BE2C (cell line): ENCODE results near the gene PITHD1.
"Not testable (repeated sequence)": the region's sequence is repeated elsewhere in the genome, so short reads cannot be mapped to it uniquely, and the experiment has no call there.

Source experiments
- DNase-seq: peaks from one replicate; pipeline ENCODE4 v3.0.0-alpha.2; 2020
- H3K27me3 ChIP-seq: fragments of 250-450 bp; sonication (Bioruptor Pico); 2 replicates; pipeline ENCODE4 v1.5.1; 2020; ENCODE audit warnings: mild to moderate bottlenecking
- H3K36me3 ChIP-seq: fragments of 250-450 bp; sonication (Bioruptor Pico); 2 replicates; pipeline ENCODE4 v1.5.1; 2020; ENCODE audit warnings: mild to moderate bottlenecking
- H3K4me1 ChIP-seq: fragments of 250-450 bp; sonication (Bioruptor Pico); 2 replicates; pipeline ENCODE4 v1.5.1; 2020
- H3K4me3 ChIP-seq: 2 replicates; pipeline ENCODE4 v1.5.1; 2011; ENCODE audit warnings: low read depth, low read length
- H3K9me3 ChIP-seq: fragments of 250-450 bp; sonication (Bioruptor Pico); 2 replicates; pipeline ENCODE4 v1.5.1; 2020
- TF ChIP-seq, protein P1 (sequence below): IDR thresholded peaks from 2 replicates; pipeline ENCODE4 v1.5.1; 2012; ENCODE audit warnings: mild to moderate bottlenecking, low read depth, low read length

The PITHD1 gene

DNA sequence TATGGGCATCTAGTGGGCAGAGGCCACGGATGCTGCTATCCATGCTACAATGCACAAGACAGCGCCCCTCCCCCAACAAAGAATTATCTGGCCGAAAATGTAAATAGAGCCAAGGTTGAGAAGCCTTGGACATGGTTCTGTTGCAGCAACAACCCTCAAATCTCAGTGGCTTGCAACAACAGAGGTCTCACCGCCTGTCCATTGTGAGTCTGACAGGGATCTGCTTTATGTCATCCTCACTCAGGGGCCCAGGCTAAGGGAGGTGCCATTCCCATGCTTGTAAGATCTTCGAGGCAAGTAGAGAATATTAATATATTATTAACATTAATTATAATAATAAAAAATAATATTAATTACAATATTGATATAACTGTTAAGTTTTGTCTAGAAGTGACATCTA, 9.5 kb upstream of the PITHD1 start:
- H3K4me1 ChIP-seq: no peaks in the 10 kb centered on the region; the same call in 1 of the 2 replicates
- no peak overlapping the region for H3K4me3 ChIP-seq
- TF ChIP-seq, protein P1, sequence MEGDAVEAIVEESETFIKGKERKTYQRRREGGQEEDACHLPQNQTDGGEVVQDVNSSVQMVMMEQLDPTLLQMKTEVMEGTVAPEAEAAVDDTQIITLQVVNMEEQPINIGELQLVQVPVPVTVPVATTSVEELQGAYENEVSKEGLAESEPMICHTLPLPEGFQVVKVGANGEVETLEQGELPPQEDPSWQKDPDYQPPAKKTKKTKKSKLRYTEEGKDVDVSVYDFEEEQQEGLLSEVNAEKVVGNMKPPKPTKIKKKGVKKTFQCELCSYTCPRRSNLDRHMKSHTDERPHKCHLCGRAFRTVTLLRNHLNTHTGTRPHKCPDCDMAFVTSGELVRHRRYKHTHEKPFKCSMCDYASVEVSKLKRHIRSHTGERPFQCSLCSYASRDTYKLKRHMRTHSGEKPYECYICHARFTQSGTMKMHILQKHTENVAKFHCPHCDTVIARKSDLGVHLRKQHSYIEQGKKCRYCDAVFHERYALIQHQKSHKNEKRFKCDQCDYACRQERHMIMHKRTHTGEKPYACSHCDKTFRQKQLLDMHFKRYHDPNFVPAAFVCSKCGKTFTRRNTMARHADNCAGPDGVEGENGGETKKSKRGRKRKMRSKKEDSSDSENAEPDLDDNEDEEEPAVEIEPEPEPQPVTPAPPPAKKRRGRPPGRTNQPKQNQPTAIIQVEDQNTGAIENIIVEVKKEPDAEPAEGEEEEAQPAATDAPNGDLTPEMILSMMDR: no peak
- no peaks in the 10 kb centered on the region for H3K27me3 ChIP-seq
- H3K9me3 ChIP-seq: no peaks in the 10 kb centered on the region
- 0 out of 2 replicates have a peak, but pooled peaks cover 2% of the 10 kb centered on the region for H3K36me3 ChIP-seq
- DNase-seq: no peak

DNA sequence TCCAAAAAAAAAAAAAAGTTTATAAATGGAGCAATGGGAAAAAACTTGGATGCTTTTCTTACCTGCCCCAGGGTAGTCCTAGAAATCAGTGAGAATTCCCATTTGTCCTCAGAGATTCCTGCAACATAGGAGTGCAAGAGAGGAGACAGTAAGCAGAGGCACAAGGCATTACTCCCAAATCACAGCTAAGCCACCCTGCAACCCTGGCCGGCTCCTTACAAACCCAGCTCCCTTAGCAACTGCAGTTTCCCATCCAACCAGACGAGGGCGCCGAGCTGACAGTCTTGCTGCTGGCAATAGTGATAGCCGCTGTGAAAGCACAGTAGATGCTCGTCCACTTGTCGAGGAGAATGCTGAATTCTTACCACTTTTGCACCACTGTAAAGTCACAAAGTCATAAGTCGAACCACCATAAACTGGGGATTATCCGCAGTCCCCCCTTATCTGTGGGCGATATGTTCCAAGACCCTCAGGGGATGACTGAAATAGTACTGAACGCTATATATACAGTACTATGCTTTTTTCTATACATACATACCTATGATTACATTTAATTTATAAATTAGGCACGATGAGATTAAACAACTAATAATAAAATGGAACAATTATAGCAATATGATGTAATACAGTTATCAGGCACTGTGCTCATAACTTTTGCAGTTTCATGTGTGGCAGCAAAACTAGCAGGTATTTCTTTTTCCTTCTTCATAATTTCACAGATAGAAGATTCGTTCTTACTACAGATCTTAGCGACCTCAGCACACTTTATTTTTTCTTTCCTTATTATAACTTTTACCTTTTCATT, 6.0 kb upstream of the PITHD1 start:
- TF ChIP-seq, protein P1: peak; percentile 82

DNA sequence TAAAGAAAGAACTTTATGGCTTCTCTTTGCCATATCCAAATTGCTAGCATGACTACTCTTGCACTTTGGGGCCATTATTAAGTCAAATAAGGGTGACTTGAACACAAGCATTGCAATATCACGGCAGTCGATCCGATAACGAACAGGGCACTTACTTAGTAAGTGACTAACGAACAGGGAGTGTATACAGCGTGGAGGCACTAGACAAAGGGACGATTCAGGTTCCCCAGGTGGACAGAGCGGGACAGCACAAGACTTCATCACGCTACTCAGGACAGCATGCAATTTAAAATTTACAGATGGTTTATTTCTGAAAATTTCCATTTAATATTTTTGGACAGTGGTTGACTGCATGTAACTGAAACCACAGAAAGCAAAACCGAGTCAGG, 5.4 kb upstream of the PITHD1 start:
- no peaks in the 10 kb centered on the region; the same call in 1 of the 2 replicates for H3K4me1 ChIP-seq
- TF ChIP-seq, protein P1: no peak

More for the DNA sequence above, 6.0 kb upstream of the PITHD1 start:
- no peaks in the 10 kb centered on the region; the same call in 1 of the 2 replicates for H3K4me1 ChIP-seq
- no peak overlapping the region for H3K4me3 ChIP-seq
- no peaks in the 10 kb centered on the region for H3K9me3 ChIP-seq
- peak; percentile 78 for DNase-seq
- no peaks in the 10 kb centered on the region for H3K27me3 ChIP-seq
- no peaks in the 10 kb centered on the region for H3K36me3 ChIP-seq

DNA sequence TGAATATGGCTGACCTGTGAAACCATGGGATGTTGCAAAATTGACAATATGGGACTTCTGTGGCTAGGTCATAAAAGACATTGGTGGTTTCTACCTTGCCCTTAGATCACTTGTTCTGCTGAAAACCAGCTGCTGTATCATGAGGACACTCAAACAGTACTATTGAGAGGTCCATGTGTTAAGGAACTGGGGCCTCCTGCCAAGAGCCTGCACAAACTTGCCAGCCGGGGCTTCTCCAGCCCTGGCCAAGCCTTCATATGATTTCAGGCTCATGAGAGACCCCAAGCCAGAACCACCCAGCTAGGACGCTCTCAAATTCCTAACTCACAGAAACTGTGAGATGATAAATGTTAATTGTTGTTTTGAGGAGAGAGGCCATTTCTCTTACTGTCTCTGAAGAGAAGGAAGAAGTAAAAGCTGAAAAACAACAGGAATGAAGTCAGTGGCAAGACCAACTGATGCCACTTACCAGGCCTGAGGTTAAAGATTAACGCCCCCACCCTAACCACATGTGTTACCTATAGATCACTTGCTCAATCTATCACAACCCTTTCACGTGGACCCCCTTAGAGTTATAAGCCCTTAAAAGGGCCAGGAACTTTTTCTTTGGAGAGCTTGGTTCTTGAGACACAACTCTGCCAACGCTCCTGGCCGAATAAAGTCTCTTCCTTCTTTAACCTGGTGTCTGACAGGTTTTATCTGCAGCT, 3.9 kb upstream of the PITHD1 start:
- DNase-seq: no peak
- no peaks in the 10 kb centered on the region for H3K36me3 ChIP-seq
- H3K4me1 ChIP-seq: no peaks in the 10 kb centered on the region; the same call in 1 of the 2 replicates
- no peaks in the 10 kb centered on the region for H3K9me3 ChIP-seq
- no peak overlapping the region for H3K4me3 ChIP-seq
- TF ChIP-seq, protein P1: no peak
- H3K27me3 ChIP-seq: no peaks in the 10 kb centered on the region

More for the DNA sequence above, 5.4 kb upstream of the PITHD1 start:
- H3K4me3 ChIP-seq: no peak overlapping the region
- no peak for DNase-seq
- H3K9me3 ChIP-seq: no peaks in the 10 kb centered on the region
- no peaks in the 10 kb centered on the region for H3K36me3 ChIP-seq
- H3K27me3 ChIP-seq: no peaks in the 10 kb centered on the region

DNA sequence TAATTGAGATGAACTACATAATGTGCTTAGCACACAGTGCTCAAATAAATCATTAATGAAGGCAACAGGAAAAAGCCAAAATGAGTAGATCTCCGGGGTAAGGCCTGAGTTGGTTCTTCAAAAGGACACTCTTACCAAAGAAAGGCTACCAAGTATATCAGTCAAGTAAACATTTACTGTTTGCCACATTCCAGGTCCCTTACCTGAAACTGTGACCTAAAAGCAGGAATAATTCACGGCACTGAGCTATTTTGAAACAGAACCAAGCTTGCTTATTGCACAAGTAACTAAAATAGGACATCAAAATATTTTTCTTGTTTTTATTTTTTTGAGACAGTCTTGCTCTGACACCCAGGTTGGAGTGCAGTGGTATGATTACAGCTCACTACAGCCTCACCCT, 2.0 kb upstream of the PITHD1 start:
- no peaks in the 10 kb centered on the region for H3K36me3 ChIP-seq
- H3K9me3 ChIP-seq: no peaks in the 10 kb centered on the region
- no peak for DNase-seq
- TF ChIP-seq, protein P1: no peak
- no peaks in the 10 kb centered on the region for H3K27me3 ChIP-seq
- H3K4me3 ChIP-seq: no peak overlapping the region
- no peaks in the 10 kb centered on the region; the same call in 1 of the 2 replicates for H3K4me1 ChIP-seq

DNA sequence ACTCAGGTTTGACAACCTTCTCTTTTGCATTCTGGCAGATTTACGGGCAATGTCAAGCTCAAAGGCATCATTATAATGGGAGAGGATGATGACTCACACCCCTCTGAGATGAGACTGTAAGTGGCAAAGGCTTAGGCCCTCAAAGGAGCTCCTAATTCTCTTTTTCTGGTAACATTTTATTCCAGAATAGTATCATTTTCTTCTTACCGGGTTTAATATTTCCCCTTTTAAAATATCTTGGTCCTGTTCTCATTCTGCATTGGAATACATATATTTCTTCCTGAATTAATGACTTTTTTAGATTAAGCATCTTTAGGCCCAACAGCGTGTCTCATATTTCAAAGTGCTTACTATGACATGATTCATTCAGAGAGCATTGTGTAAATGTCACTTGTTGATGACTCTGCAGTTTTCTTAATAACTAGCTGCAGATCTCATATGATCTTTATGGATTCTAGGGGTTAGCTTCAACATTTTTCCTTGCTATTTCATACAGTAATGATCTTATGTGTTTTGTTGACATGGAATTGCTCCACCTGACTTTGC, 1.7 kb downstream of the PITHD1 start:
- TF ChIP-seq, protein P1: no peak
- H3K36me3 ChIP-seq: no peaks in the 10 kb centered on the region; the same call in 1 of the 2 replicates
- H3K27me3 ChIP-seq: no peaks in the 10 kb centered on the region
- DNase-seq: no peak
- no peaks in the 10 kb centered on the region for H3K4me1 ChIP-seq
- no peak overlapping the region for H3K4me3 ChIP-seq
- no peaks in the 10 kb centered on the region for H3K9me3 ChIP-seq

DNA sequence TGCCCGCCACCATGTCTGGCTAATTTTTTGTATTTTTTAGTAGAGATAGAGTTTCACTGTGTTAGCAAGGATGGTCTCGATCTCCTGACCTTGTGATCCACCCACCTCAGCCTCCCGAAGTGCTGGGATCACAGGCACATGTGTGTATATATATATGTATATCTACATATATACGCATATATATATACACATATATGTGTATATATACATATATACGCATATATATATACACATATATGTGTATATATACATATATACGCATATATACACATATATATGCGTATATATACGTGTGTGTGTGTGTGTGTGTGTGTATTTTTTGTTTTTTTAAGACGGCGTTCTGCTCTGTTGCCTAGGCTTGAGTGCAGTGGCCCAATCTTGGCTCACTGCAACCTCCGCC, 4.9 kb downstream of the PITHD1 start:
- H3K9me3 ChIP-seq, H3K27me3 ChIP-seq, H3K36me3 ChIP-seq, DNase-seq, H3K4me3 ChIP-seq, H3K4me1 ChIP-seq: not testable (repeated sequence)
